ENCODE measurements around the gene SLC44A5.
A peak's percentile ranks its signal among the peaks of the same experiment; 100 is the strongest.

The SLC44A5 gene

GRCh38 chr1:75588779-75589475 lies 22.0 kb downstream of the SLC44A5 start:
- no peak for DNase-seq

GRCh38 chr1:75587692-75588091 lies 23.2 kb downstream of the SLC44A5 start:
- DNase-seq: no peak

GRCh38 chr1:75583282-75583681 lies 27.6 kb downstream of the SLC44A5 start:
- DNase-seq: no peak

- DNase-seq: no peak
These were observed 28.1 kb downstream of the SLC44A5 start for GRCh38 chr1:75582725-75583261.

GRCh38 chr1:75579046-75579445 lies 31.9 kb downstream of the SLC44A5 start:
- DNase-seq: no peak

- no peak for DNase-seq
These were observed 35.1 kb downstream of the SLC44A5 start for GRCh38 chr1:75575837-75576236.

GRCh38 chr1:75567191-75567590 lies 43.7 kb downstream of the SLC44A5 start:
- no peak for DNase-seq

- DNase-seq: no peak
These were observed 51.1 kb downstream of the SLC44A5 start for GRCh38 chr1:75559800-75560199.

GRCh38 chr1:75559136-75559535 lies 51.8 kb downstream of the SLC44A5 start:
- no peak for DNase-seq

- no peak for DNase-seq
These were observed 56.0 kb downstream of the SLC44A5 start for GRCh38 chr1:75554870-75555269.

GRCh38 chr1:75554181-75554580 lies 56.7 kb downstream of the SLC44A5 start:
- DNase-seq: no peak

GRCh38 chr1:75550559-75550958 lies 60.4 kb downstream of the SLC44A5 start:
- no peak for DNase-seq

- DNase-seq: no peak
These were observed 62.0 kb downstream of the SLC44A5 start for GRCh38 chr1:75548721-75549480.

GRCh38 chr1:75543705-75544104 lies 67.2 kb downstream of the SLC44A5 start:
- DNase-seq: no peak

GRCh38 chr1:75542818-75543570 lies 67.9 kb downstream of the SLC44A5 start:
- DNase-seq: no peak

GRCh38 chr1:75539230-75540116 lies 71.4 kb downstream of the SLC44A5 start:
- no peak for DNase-seq

- no peak for DNase-seq
These were observed 77.8 kb downstream of the SLC44A5 start for GRCh38 chr1:75533085-75533484.

GRCh38 chr1:75531570-75531969 lies 79.3 kb downstream of the SLC44A5 start:
- DNase-seq: no peak

- DNase-seq: no peak
These were observed 81.4 kb downstream of the SLC44A5 start for GRCh38 chr1:75529488-75529887.

- DNase-seq: peak; percentile 63
These were observed 82.9 kb downstream of the SLC44A5 start for GRCh38 chr1:75528001-75528400.

- no peak for DNase-seq
These were observed 88.5 kb downstream of the SLC44A5 start for GRCh38 chr1:75522389-75522788.

- no peak for DNase-seq
These were observed 89.3 kb downstream of the SLC44A5 start for GRCh38 chr1:75521658-75522057.
